ENCODE data around the gene KRT13.

The KRT13 gene

GRCh38 chr17:41524261-41524660 is 18.8 kb upstream of the KRT13 start:
- no peaks in the 10 kb centered on the region for H3K36me3 ChIP-seq (ENCODE audit: low read length)
- no peak overlapping the region for H2AFZ ChIP-seq (ENCODE audit: low read depth, low read length, severe bottlenecking)
- no peaks in the 10 kb centered on the region for H3F3A ChIP-seq (ENCODE audit: insufficient read depth)
- no peak overlapping the region for H3K27ac ChIP-seq (ENCODE audit: low read depth, low read length)
- H3K4me2 ChIP-seq (ENCODE audit: low read depth, low read length, poor library complexity, severe bottlenecking), result no peak overlapping the region
- no peaks in the 10 kb centered on the region for H3K79me2 ChIP-seq (ENCODE audit: insufficient read depth, low read length)
- no peaks in the 10 kb centered on the region for H4K20me1 ChIP-seq (ENCODE audit: low read depth, low read length)
- H3K9me3 ChIP-seq (ENCODE audit: insufficient read depth, low read length), result no peaks in the 10 kb centered on the region
- TF ChIP-seq CTCF (IDR thresholded peaks at IDR 0.05; ENCODE audit: insufficient read depth, low read length, poor library complexity, severe bottlenecking), result no peak
- no peak for TF ChIP-seq EZH2phosphoT487 (conservative IDR thresholded peaks at IDR 0.05; ENCODE audit: low read length)
- no peak overlapping the region for H3K9ac ChIP-seq (ENCODE audit: low read length)
- H3K4me3 ChIP-seq (ENCODE audit: insufficient read depth, low read length, poor library complexity, severe bottlenecking), result no peak overlapping the region
- H3K9me2 ChIP-seq (replicated peaks; ENCODE audit: insufficient read depth, low read length), result no peaks in the 10 kb centered on the region
- H3K27me3 ChIP-seq (ENCODE audit: low read length), result no peaks in the 10 kb centered on the region

- TF ChIP-seq CTCF (IDR thresholded peaks at IDR 0.05; ENCODE audit: insufficient read depth, low read length, poor library complexity, severe bottlenecking) (no peak), EZH2phosphoT487 (conservative IDR thresholded peaks at IDR 0.05; ENCODE audit: low read length) (no peak)
- Histone ChIP-seq H3K4me3 (ENCODE audit: insufficient read depth, low read length, poor library complexity, severe bottlenecking) (no peak overlapping the region), H3K4me2 (ENCODE audit: low read depth, low read length, poor library complexity, severe bottlenecking) (no peak overlapping the region), H3K27me3 (ENCODE audit: low read length) (no peaks in the 10 kb centered on the region), H2AFZ (ENCODE audit: low read depth, low read length, severe bottlenecking) (no peak overlapping the region), H3K9me2 (replicated peaks; ENCODE audit: insufficient read depth, low read length) (no peaks in the 10 kb centered on the region), H4K20me1 (ENCODE audit: low read depth, low read length) (no peaks in the 10 kb centered on the region), H3K27ac (ENCODE audit: low read depth, low read length) (no peak overlapping the region), H3K36me3 (ENCODE audit: low read length) (no peaks in the 10 kb centered on the region), H3K79me2 (ENCODE audit: insufficient read depth, low read length) (no peaks in the 10 kb centered on the region), H3K9ac (ENCODE audit: low read length) (no peak overlapping the region), H3F3A (ENCODE audit: insufficient read depth) (no peaks in the 10 kb centered on the region), H3K9me3 (ENCODE audit: insufficient read depth, low read length) (no peaks in the 10 kb centered on the region)
Measured at GRCh38 chr17:41523787-41524186, 18.4 kb upstream of the KRT13 start.

GRCh38 chr17:41523225-41523593 is 17.8 kb upstream of the KRT13 start:
- H3K4me3 ChIP-seq (ENCODE audit: insufficient read depth, low read length, poor library complexity, severe bottlenecking), result no peak overlapping the region
- no peaks in the 10 kb centered on the region for H3K36me3 ChIP-seq (ENCODE audit: low read length)
- H3K9me2 ChIP-seq (replicated peaks; ENCODE audit: insufficient read depth, low read length), result no peaks in the 10 kb centered on the region
- H3K27me3 ChIP-seq (ENCODE audit: low read length), result no peaks in the 10 kb centered on the region
- no peak overlapping the region for H2AFZ ChIP-seq (ENCODE audit: low read depth, low read length, severe bottlenecking)
- no peaks in the 10 kb centered on the region for H4K20me1 ChIP-seq (ENCODE audit: low read depth, low read length)
- no peaks in the 10 kb centered on the region for H3F3A ChIP-seq (ENCODE audit: insufficient read depth)
- H3K79me2 ChIP-seq (ENCODE audit: insufficient read depth, low read length), result no peaks in the 10 kb centered on the region
- H3K9ac ChIP-seq (ENCODE audit: low read length), result no peak overlapping the region
- no peak overlapping the region for H3K4me2 ChIP-seq (ENCODE audit: low read depth, low read length, poor library complexity, severe bottlenecking)
- H3K9me3 ChIP-seq (ENCODE audit: insufficient read depth, low read length), result no peaks in the 10 kb centered on the region
- TF ChIP-seq CTCF (IDR thresholded peaks at IDR 0.05; ENCODE audit: insufficient read depth, low read length, poor library complexity, severe bottlenecking) (no peak), EZH2phosphoT487 (conservative IDR thresholded peaks at IDR 0.05; ENCODE audit: low read length) (no peak)
- H3K27ac ChIP-seq (ENCODE audit: low read depth, low read length), result no peak overlapping the region
